Measurements from ENCODE around the gene RNF146. TPM values are rescaled to one million over a fixed set of nuclear protein-coding genes. Genes with fewer than 3 reads are reported as not detected.
"Not testable (repeated sequence)": the region's sequence is repeated elsewhere in the genome, so short reads cannot be mapped to it uniquely, and the experiment has no call there.

RNF146 gene
- total RNA-seq, 1 donor from 2014 or later = 41.7 TPM

- no peak for DNase-seq (ENCODE audit: low spot score)
These were observed 15.5 kb downstream of the RNF146 start for GRCh38 chr6:127282184-127282583.

- no peak for DNase-seq (ENCODE audit: low spot score)
These were observed 22.0 kb downstream of the RNF146 start for GRCh38 chr6:127288705-127289104.

- no peak for DNase-seq (ENCODE audit: low spot score)
These were observed 23.3 kb downstream of the RNF146 start for GRCh38 chr6:127289934-127290333.

GRCh38 chr6:127290391-127291265 is 24.0 kb downstream of the RNF146 start:
- DNase-seq (ENCODE audit: low spot score) = no peak

- DNase-seq (ENCODE audit: low spot score) = no peak
These were observed 24.8 kb downstream of the RNF146 start for GRCh38 chr6:127291495-127291894.

GRCh38 chr6:127297502-127298070 is 30.9 kb downstream of the RNF146 start:
- no peak for DNase-seq (ENCODE audit: low spot score)

DNA sequence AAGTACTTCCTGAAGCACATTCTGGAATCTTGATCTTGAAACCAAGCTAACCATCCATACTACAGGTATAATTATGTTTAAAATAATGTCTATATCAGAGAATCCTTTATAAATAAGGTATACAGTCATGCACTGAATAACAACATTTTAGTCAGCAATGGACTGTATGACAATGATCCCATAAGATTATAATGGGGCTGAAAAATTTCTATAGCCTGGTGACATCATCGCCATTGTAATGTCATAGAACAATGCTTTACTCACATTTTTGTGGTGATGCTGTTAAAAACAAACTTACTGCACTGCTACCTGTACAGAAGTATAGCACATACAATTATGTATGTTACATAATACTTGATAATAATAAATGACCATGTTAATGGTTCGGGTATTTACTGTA is 31.8 kb downstream of the RNF146 start:
- DNase-seq (ENCODE audit: low spot score) = no peak

DNA sequence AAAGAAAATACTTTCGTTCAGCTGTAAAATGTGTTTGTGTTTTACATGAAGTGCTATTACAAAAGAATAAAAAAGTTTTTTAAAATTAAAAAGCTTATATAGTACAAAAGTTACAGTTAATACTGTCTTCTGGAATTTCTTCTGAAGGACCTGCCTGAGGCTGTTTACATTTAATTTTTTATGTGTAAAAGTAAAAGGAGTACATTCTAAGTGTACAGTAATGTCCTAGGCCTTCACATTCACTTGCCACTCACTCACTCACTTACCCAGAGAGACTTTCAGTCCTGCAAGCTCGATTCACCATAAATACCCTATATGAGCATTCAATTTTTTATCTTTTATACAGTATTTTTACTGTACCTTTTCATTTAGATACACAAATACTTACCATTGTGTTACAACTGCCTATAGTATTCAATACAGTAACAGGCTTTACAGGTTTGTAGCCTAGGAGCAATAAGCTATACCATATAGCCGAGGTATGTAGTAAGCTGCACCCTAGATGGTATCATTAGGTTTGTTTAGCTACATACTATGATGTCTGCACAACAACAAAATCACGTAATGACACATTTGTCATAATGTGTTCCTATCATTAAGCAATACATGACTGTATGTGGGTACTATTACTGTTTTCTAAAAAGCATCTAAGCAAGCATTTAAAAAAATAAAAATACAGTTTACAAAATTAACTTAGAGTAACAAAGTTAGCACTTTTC is 33.0 kb downstream of the RNF146 start:
- no peak for DNase-seq (ENCODE audit: low spot score)

DNA sequence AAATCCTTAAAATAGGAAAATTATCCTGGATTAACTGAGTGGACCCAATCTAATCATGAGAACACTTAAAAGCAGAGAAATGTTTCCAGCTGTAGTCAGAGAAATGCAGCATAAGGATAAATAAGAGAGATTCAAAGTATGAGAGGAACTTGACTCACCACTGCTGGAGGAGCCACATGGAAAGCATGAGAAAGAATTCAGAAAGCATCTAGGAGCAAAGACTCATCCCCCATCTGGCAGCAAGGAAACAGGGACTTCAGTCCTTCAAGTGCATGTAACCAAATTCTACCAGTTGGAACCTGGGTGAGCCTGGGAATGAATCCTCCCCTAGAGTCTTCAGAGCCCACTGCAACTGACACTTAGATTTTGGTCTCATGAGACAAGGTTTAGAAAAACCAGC is 33.7 kb downstream of the RNF146 start:
- no peak for DNase-seq (ENCODE audit: low spot score)

- DNase-seq (ENCODE audit: low spot score) = no peak
These were observed 34.6 kb downstream of the RNF146 start for GRCh38 chr6:127301199-127301700.

- no peak for DNase-seq (ENCODE audit: low spot score)
These were observed 36.3 kb downstream of the RNF146 start for GRCh38 chr6:127302728-127303660.

DNA sequence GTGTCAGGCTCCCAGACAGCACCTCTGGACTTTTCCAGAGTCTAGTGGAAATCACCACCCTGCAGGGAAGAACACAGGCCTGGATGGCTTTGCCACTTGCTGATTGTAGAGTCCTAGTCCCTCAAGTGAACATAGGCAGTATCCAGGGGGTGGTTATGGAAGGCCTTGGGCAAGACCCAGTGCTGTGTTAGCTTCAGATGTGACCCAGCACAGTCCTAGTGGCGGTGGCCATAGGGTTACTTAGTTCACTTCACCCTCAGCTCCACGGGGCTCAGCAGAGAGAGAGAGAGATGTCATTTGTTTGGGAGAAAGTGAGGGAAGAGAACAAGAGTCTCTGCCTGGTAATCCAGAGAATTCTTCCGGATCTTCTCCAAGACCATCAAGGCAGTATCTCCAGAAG is 37.3 kb downstream of the RNF146 start:
- DNase-seq (ENCODE audit: low spot score) = no peak

GRCh38 chr6:127305741-127306140 is 39.1 kb downstream of the RNF146 start:
- no peak for DNase-seq (ENCODE audit: low spot score)

- no peak for DNase-seq (ENCODE audit: low spot score)
These were observed 50.9 kb downstream of the RNF146 start for GRCh38 chr6:127317388-127318128.

GRCh38 chr6:127319686-127320085 is 53.0 kb downstream of the RNF146 start:
- DNase-seq (ENCODE audit: low spot score) = no peak

- no peak for DNase-seq (ENCODE audit: low spot score)
These were observed 61.5 kb downstream of the RNF146 start for GRCh38 chr6:127328043-127328609.

DNA sequence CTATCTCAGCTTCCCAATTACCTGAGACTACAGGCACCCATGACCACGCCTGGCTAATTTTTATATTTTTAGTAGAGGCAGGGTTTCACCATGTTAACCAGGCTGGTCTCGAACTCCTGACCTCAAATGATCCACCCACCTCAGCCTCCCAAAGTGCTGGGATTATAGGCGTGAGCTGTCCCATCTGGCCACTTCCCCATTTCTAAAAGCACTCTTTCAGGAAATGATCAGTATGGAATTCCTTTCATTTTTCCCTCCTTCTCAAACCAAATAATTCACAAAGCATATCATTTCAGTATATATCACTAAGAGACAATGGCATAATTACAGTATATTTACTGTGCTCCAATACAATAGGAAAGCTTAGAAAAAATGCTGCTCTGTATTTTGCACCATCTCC is 64.6 kb downstream of the RNF146 start:
- DNase-seq (ENCODE audit: low spot score) = not testable (repeated sequence)

- DNase-seq (ENCODE audit: low spot score) = no peak
These were observed 65.8 kb downstream of the RNF146 start for GRCh38 chr6:127332383-127332961.
